Peyer's patch (tissue), 4 donors: Measurements from ENCODE around the gene GAK.

Source experiments
- POLR2A ChIP-seq, 2 donors: fragments of 450-650 bp; IDR thresholded peaks; one replicate each; pipeline ENCODE4 v1.5.1; 2017; ENCODE audit warnings: antibody characterized with exemption in 2 of 2, mild to moderate bottlenecking in 2 of 2, moderate library complexity in 2 of 2
- TF ChIP-seq, protein P1 (sequence below), 6 experiments: fragments of 450-650 bp in 4 of 6; fragments of 200-600 bp in 2 of 6; sonication (generic) in 1 of 6; IDR thresholded peaks; one replicate each; pipeline ENCODE4 v1.5.1; 2017 to 2019; ENCODE audit warnings: antibody characterized with exemption in 6 of 6, mild to moderate bottlenecking in 3 of 6, moderate library complexity in 1 of 6

- TF ChIP-seq, protein P1, sequence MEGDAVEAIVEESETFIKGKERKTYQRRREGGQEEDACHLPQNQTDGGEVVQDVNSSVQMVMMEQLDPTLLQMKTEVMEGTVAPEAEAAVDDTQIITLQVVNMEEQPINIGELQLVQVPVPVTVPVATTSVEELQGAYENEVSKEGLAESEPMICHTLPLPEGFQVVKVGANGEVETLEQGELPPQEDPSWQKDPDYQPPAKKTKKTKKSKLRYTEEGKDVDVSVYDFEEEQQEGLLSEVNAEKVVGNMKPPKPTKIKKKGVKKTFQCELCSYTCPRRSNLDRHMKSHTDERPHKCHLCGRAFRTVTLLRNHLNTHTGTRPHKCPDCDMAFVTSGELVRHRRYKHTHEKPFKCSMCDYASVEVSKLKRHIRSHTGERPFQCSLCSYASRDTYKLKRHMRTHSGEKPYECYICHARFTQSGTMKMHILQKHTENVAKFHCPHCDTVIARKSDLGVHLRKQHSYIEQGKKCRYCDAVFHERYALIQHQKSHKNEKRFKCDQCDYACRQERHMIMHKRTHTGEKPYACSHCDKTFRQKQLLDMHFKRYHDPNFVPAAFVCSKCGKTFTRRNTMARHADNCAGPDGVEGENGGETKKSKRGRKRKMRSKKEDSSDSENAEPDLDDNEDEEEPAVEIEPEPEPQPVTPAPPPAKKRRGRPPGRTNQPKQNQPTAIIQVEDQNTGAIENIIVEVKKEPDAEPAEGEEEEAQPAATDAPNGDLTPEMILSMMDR (IDR thresholded peaks at IDR 0.05) = no peak
- no peak for TF ChIP-seq POLR2A (IDR thresholded peaks at IDR 0.05)
These were observed 128.2 kb downstream of the GAK start for GRCh38 chr4:803884-804283.
